NCI-H748 (cell line): ENCODE measurements around the gene IFTAP.
A peak's percentile ranks its signal among the peaks of the same experiment; 100 is the strongest.

Source experiments
- DNase-seq: peaks from one replicate; lab custom pipeline; 2025; ENCODE audit not compliant: unreplicated experiment; lab: John Stamatoyannopoulos, UW

Gene IFTAP

GRCh38 chr11:36596880-36597279, 2.6 kb downstream of the IFTAP start:
- no peak for DNase-seq

GRCh38 chr11:36598051-36598450, 3.7 kb downstream of the IFTAP start, which contains the start of gene RAG2:
RAG2 (minus strand) TSS chr11:36598236; CDS start chr11:36594168, 4,068 bp downstream.
- no peak for DNase-seq

GRCh38 chr11:36600180-36600579, 5.9 kb downstream of the IFTAP start:
- no peak for DNase-seq

GRCh38 chr11:36601155-36601554, 6.9 kb downstream of the IFTAP start:
- DNase-seq, result no peak

GRCh38 chr11:36602135-36602534, 7.8 kb downstream of the IFTAP start:
- no peak for DNase-seq

GRCh38 chr11:36605221-36606216, 11.2 kb downstream of the IFTAP start:
- DNase-seq, result no peak

- DNase-seq, result no peak
Measured at GRCh38 chr11:36608491-36609199, 14.3 kb downstream of the IFTAP start.

- no peak for DNase-seq
Measured at GRCh38 chr11:36609383-36609782, 15.1 kb downstream of the IFTAP start.

- DNase-seq, result no peak
Measured at GRCh38 chr11:36615826-36616225, 21.5 kb downstream of the IFTAP start.

- DNase-seq, result no peak
Measured at GRCh38 chr11:36617543-36618362, 23.5 kb downstream of the IFTAP start.

- DNase-seq, result no peak
Measured at GRCh38 chr11:36618363-36619047, 24.2 kb downstream of the IFTAP start.

- no peak for DNase-seq
Measured at GRCh38 chr11:36619502-36619901, 25.2 kb downstream of the IFTAP start.

- DNase-seq, result no peak
Measured at GRCh38 chr11:36620246-36620645, 25.9 kb downstream of the IFTAP start.

- DNase-seq, result peak; percentile 35
Measured at GRCh38 chr11:36622431-36623136, 28.3 kb downstream of the IFTAP start.

- no peak for DNase-seq
Measured at GRCh38 chr11:36623494-36623893, 29.2 kb downstream of the IFTAP start.

- no peak for DNase-seq
Measured at GRCh38 chr11:36627006-36627405, 32.7 kb downstream of the IFTAP start.

- no peak for DNase-seq
Measured at GRCh38 chr11:36627471-36627870, 33.2 kb downstream of the IFTAP start.

GRCh38 chr11:36628141-36628540, 33.8 kb downstream of the IFTAP start:
- no peak for DNase-seq

- no peak for DNase-seq
Measured at GRCh38 chr11:36628765-36629244, 34.5 kb downstream of the IFTAP start.

GRCh38 chr11:36631774-36632173, 37.5 kb downstream of the IFTAP start:
- DNase-seq, result no peak
